Gastroesophageal sphincter (tissue), 3 donors: Measurements from ENCODE around the gene OR1D2.

Source experiments
- CTCF ChIP-seq, 4 experiments: fragments of 200-600 bp in 2 of 4; fragments of 450-650 bp in 2 of 4; sonication (generic) in 1 of 4; IDR thresholded peaks; one replicate each; pipeline ENCODE4 v1.5.1; 2017 to 2019; ENCODE audit warnings: antibody characterized with exemption in 4 of 4, mild to moderate bottlenecking in 2 of 4, moderate library complexity in 2 of 4
- POLR2AphosphoS5 ChIP-seq: sonication (generic); formaldehyde crosslinking; IDR thresholded peaks from one replicate; pipeline ENCODE4 v1.6.1; 2017; ENCODE audit warnings: antibody characterized with exemption

- TF ChIP-seq CTCF (IDR thresholded peaks at IDR 0.05) (no peak), POLR2AphosphoS5 (no peak)
Observed at GRCh38 chr17:3127451-3127850, 23.2 kb upstream of the OR1D2 start, which contains the start of gene OR1G1.
